ENCODE results near the gene SMU1.

The SMU1 gene

GRCh38 chr9:33022303-33022702 lies 54.2 kb downstream of the SMU1 start:
- peak overlapping the region; percentile 99; the same call in 1 of the 2 replicates for H3K27ac ChIP-seq
- TF ChIP-seq CTCF (conservative IDR thresholded peaks at IDR 0.05): no peak

GRCh38 chr9:33019797-33020196 lies 56.7 kb downstream of the SMU1 start:
- TF ChIP-seq CTCF (conservative IDR thresholded peaks at IDR 0.05): no peak
- H3K27ac ChIP-seq: no peak overlapping the region

GRCh38 chr9:33017283-33018041 lies 59.0 kb downstream of the SMU1 start:
- no peak overlapping the region for H3K27ac ChIP-seq
- no peak for TF ChIP-seq CTCF (conservative IDR thresholded peaks at IDR 0.05)

- TF ChIP-seq CTCF (conservative IDR thresholded peaks at IDR 0.05): no peak
- H3K27ac ChIP-seq: no peak overlapping the region
Observed at GRCh38 chr9:33014665-33015014, 61.8 kb downstream of the SMU1 start.

GRCh38 chr9:33013962-33014664 lies 62.4 kb downstream of the SMU1 start:
- no peak overlapping the region for H3K27ac ChIP-seq
- no peak for TF ChIP-seq CTCF (conservative IDR thresholded peaks at IDR 0.05)

GRCh38 chr9:33012328-33013069 lies 64.0 kb downstream of the SMU1 start:
- H3K27ac ChIP-seq: no peak overlapping the region
- TF ChIP-seq CTCF (conservative IDR thresholded peaks at IDR 0.05): no peak

GRCh38 chr9:33011831-33012230 lies 64.6 kb downstream of the SMU1 start:
- no peak for TF ChIP-seq CTCF (conservative IDR thresholded peaks at IDR 0.05)
- H3K27ac ChIP-seq: no peak overlapping the region

Measured in VCaP (cell line).